PC-9 (cell line): Measurements from ENCODE around the gene EGF.

Experiments
- CTCF ChIP-seq: fragments of 200-600 bp; sonication (generic); conservative IDR thresholded peaks from 2 replicates; pipeline ENCODE4 v1.6.1; 2017; ENCODE audit warnings: mixed run types, antibody characterized with exemption, mild to moderate bottlenecking, moderate library complexity
- EZH2 ChIP-seq: fragments of 200-600 bp; sonication (generic); IDR thresholded peaks from 2 replicates; pipeline ENCODE4 v1.8.0; 2017; ENCODE audit warnings: antibody characterized with exemption, low read depth

- TF ChIP-seq CTCF: no peak
- no peak for TF ChIP-seq EZH2
Observed at GRCh38 chr4:109928327-109929045, 15.8 kb downstream of the EGF start.
